ENCODE data around the gene UBE2S. TPM values are rescaled to one million over a fixed set of nuclear protein-coding genes. Genes with fewer than 3 reads are reported as not detected.

UBE2S gene
- total RNA-seq, 2 donors from 2014 or later, result 202 to 246 TPM

- Mint-ChIP-seq H3K27me3 (ENCODE audit: insufficient read depth) (peaks cover 45% of the 10 kb centered on the region), H3K27ac (no peak overlapping the region), H3K4me3 (no peak overlapping the region), H3K9me3 (no peaks in the 10 kb centered on the region), H3K36me3 (ENCODE audit: low read depth) (no peaks in the 10 kb centered on the region), H3K4me1 (no peaks in the 10 kb centered on the region)
- DNase-seq, result no peak
- WGBS, 2 experiments (ENCODE audit: insufficient coverage in 1 of 2, insufficient read length in 1 of 2), result 89 to 94% methylated on average over 8 to 19 of the region's 19 CpGs
- no peak for TF ChIP-seq CTCF (conservative IDR thresholded peaks at IDR 0.05)
- no peaks in the 10 kb centered on the region for H3K36me3 ChIP-seq (ENCODE audit: control insufficient read depth, insufficient read depth, low read length)
- H3K4me1 ChIP-seq (ENCODE audit: control insufficient read depth, insufficient read depth, low read length), result no peaks in the 10 kb centered on the region
- no peaks in the 10 kb centered on the region for H3K9me3 ChIP-seq (ENCODE audit: control insufficient read depth, low read length)
- no peak overlapping the region for H3K4me3 ChIP-seq (ENCODE audit: low read length)
- H3K27ac ChIP-seq (ENCODE audit: low read depth, low read length), result no peak overlapping the region
- peaks cover 29% of the 10 kb centered on the region for H3K27me3 ChIP-seq (ENCODE audit: control insufficient read depth, insufficient read depth, low read length, poor library complexity, severe bottlenecking)
- no peak overlapping the region for H3K9ac ChIP-seq (ENCODE audit: extremely low read depth, low read length, poor library complexity, severe bottlenecking)
These were observed 41.6 kb downstream of the UBE2S start for GRCh38 chr19:55365964-55366363.

GRCh38 chr19:55365245-55365644 is 42.3 kb downstream of the UBE2S start:
- H3K27ac Mint-ChIP-seq, result no peak overlapping the region
- H3K9me3 Mint-ChIP-seq, result no peaks in the 10 kb centered on the region
- peaks cover 39% of the 10 kb centered on the region for H3K27me3 Mint-ChIP-seq (ENCODE audit: insufficient read depth)
- H3K4me1 Mint-ChIP-seq, result no peaks in the 10 kb centered on the region
- Histone ChIP-seq H3K27me3 (ENCODE audit: control insufficient read depth, insufficient read depth, low read length, poor library complexity, severe bottlenecking) (peaks cover 23% of the 10 kb centered on the region), H3K4me3 (ENCODE audit: low read length) (no peak overlapping the region), H3K9me3 (ENCODE audit: control insufficient read depth, low read length) (no peaks in the 10 kb centered on the region), H3K4me1 (ENCODE audit: control insufficient read depth, insufficient read depth, low read length) (no peaks in the 10 kb centered on the region), H3K36me3 (ENCODE audit: control insufficient read depth, insufficient read depth, low read length) (no peaks in the 10 kb centered on the region), H3K9ac (ENCODE audit: extremely low read depth, low read length, poor library complexity, severe bottlenecking) (no peak overlapping the region), H3K27ac (ENCODE audit: low read depth, low read length) (no peak overlapping the region)
- no peak for DNase-seq
- TF ChIP-seq CTCF (conservative IDR thresholded peaks at IDR 0.05), result no peak
- WGBS, 2 experiments (ENCODE audit: insufficient coverage in 1 of 2, insufficient read length in 1 of 2), result 79 to 82% methylated on average over 7 to 8 of the region's 8 CpGs
- H3K4me3 Mint-ChIP-seq, result no peak overlapping the region
- H3K36me3 Mint-ChIP-seq (ENCODE audit: low read depth), result no peaks in the 10 kb centered on the region

- DNase-seq, result no peak
- Mint-ChIP-seq H3K27me3 (ENCODE audit: insufficient read depth) (peaks cover 39% of the 10 kb centered on the region), H3K4me3 (no peak within 1 kb of the TSS), H3K9me3 (no peaks in the 10 kb centered on the region), H3K4me1 (no peaks in the 10 kb centered on the region), H3K27ac (no peak within 1 kb of the TSS), H3K36me3 (ENCODE audit: low read depth) (no peaks in the 10 kb centered on the region)
- peaks cover 5% of the 10 kb centered on the region for H3K27me3 ChIP-seq (ENCODE audit: control insufficient read depth, insufficient read depth, low read length, poor library complexity, severe bottlenecking)
- no peaks in the 10 kb centered on the region for H3K9me3 ChIP-seq (ENCODE audit: control insufficient read depth, low read length)
- H3K9ac ChIP-seq (ENCODE audit: extremely low read depth, low read length, poor library complexity, severe bottlenecking), result no peak within 1 kb of the TSS
- H3K4me3 ChIP-seq (ENCODE audit: low read length), result no peak within 1 kb of the TSS
- H3K27ac ChIP-seq (ENCODE audit: low read depth, low read length), result no peak within 1 kb of the TSS
- no peaks in the 10 kb centered on the region for H3K4me1 ChIP-seq (ENCODE audit: control insufficient read depth, insufficient read depth, low read length)
- TF ChIP-seq CTCF (conservative IDR thresholded peaks at IDR 0.05), result no peak
- H3K36me3 ChIP-seq (ENCODE audit: control insufficient read depth, insufficient read depth, low read length), result no peaks in the 10 kb centered on the region
- 73 to 88% methylated on average over 14 to 27 of the region's 27 CpGs for WGBS, 2 experiments (ENCODE audit: insufficient coverage in 1 of 2, insufficient read length in 1 of 2)
These were observed 44.4 kb downstream of the UBE2S start, which contains the start of gene GARIN5B for GRCh38 chr19:55362990-55363716. Gene GARIN5B (minus strand): TSS chr19:55363260. CDS start chr19:55363066, 194 bp downstream.

All from endodermal cell (in vitro differentiated cells).